ENCODE results near the gene AGXT. TPM values are rescaled to one million over a fixed set of nuclear protein-coding genes. Genes with fewer than 3 reads are reported as not detected.

Gene AGXT
- total RNA-seq, 1 experiment from 2014 or later: 0.36 TPM

- H3K27me3 ChIP-seq (ENCODE audit: control insufficient read depth, insufficient read depth, low read length): no peaks in the 10 kb centered on the region
- no TSS peak for BruUV-seq (replicated peaks)
- intact Hi-C loops (cut with micrococcal nuclease; ENCODE audit: unreplicated experiment) (no loop called here), in situ Hi-C loops (cut with HindIII; ENCODE audit: low pct_unique_long_range_greater_than_20kb, low sequenced_read_pairs) (no loop called here)
- TF ChIP-seq TCF7L2 (IDR thresholded peaks at IDR 0.05; ENCODE audit: low read depth, low read length) (no peak), SIN3A (IDR thresholded peaks at IDR 0.05; ENCODE audit: borderline replicate concordance, insufficient read depth, low read depth, low read length) (no peak), REST (IDR thresholded peaks at IDR 0.05; ENCODE audit: insufficient read depth in 1 of 2, low read depth in 2 of 2, low read length in 1 of 2) (no peak), CTCF (IDR thresholded peaks at IDR 0.05) (no peak), POLR2AphosphoS5 (IDR thresholded peaks at IDR 0.05; ENCODE audit: low read depth, low read length) (no peak)
- H3K9me3 ChIP-seq (ENCODE audit: control insufficient read depth, insufficient read depth, low read depth, low read length): no peaks in the 10 kb centered on the region
- POLR2A ChIA-PET: no interaction called here
- DNase-seq (ENCODE audit: low read depth, low spot score): no peak
- CTCF ChIA-PET: no interaction called here
- peaks cover under 1% of the 10 kb centered on the region; the same call in 1 of the 2 replicates for H3K4me1 ChIP-seq (ENCODE audit: control insufficient read depth, insufficient read depth, low read length)
- no peak for ATAC-seq
- no peak overlapping the region for H3K4me3 ChIP-seq (ENCODE audit: low read depth in 2 of 2, low read length in 2 of 2)
- H3K36me3 ChIP-seq (ENCODE audit: control insufficient read depth, insufficient read depth, low read length): no peaks in the 10 kb centered on the region
- H3K27ac ChIP-seq (ENCODE audit: low read length): no peak overlapping the region
These were observed 31.7 kb upstream of the AGXT start for GRCh38 chr2:240836781-240837467.

- in situ Hi-C loops (cut with HindIII; ENCODE audit: low pct_unique_long_range_greater_than_20kb, low sequenced_read_pairs): no loop called here
- CTCF ChIA-PET: no interaction called here
These were observed 31.0 kb upstream of the AGXT start for GRCh38 chr2:240837621-240838020.

More at GRCh38 chr2:240837621-240838020, 31.0 kb upstream of the AGXT start:
- Histone ChIP-seq H3K9me3 (ENCODE audit: control insufficient read depth, insufficient read depth, low read depth, low read length) (no peaks in the 10 kb centered on the region), H3K4me1 (ENCODE audit: control insufficient read depth, insufficient read depth, low read length) (no peaks in the 10 kb centered on the region), H3K27ac (ENCODE audit: low read length) (no peak overlapping the region), H3K27me3 (ENCODE audit: control insufficient read depth, insufficient read depth, low read length) (no peaks in the 10 kb centered on the region), H3K36me3 (ENCODE audit: control insufficient read depth, insufficient read depth, low read length) (no peaks in the 10 kb centered on the region), H3K4me3 (ENCODE audit: low read depth in 2 of 2, low read length in 2 of 2) (no peak overlapping the region)
- intact Hi-C loops (cut with micrococcal nuclease; ENCODE audit: unreplicated experiment): no loop called here
- no TSS peak for BruUV-seq (replicated peaks)
- no peak for ATAC-seq
- DNase-seq (ENCODE audit: low read depth, low spot score): no peak
- no peak for TF ChIP-seq CTCF (IDR thresholded peaks at IDR 0.05)
- no peak for TF ChIP-seq SIN3A (IDR thresholded peaks at IDR 0.05; ENCODE audit: borderline replicate concordance, insufficient read depth, low read depth, low read length)
- TF ChIP-seq POLR2AphosphoS5 (IDR thresholded peaks at IDR 0.05; ENCODE audit: low read depth, low read length): no peak
- TF ChIP-seq TCF7L2 (IDR thresholded peaks at IDR 0.05; ENCODE audit: low read depth, low read length): no peak
- no peak for TF ChIP-seq REST (IDR thresholded peaks at IDR 0.05; ENCODE audit: insufficient read depth in 1 of 2, low read depth in 2 of 2, low read length in 1 of 2)
- POLR2A ChIA-PET: no interaction called here
